IMR-90 (cell line): ENCODE results near the gene FAM43B. TPM values are rescaled to one million over a fixed set of nuclear protein-coding genes. Genes with fewer than 3 reads are reported as not detected.

Source experiments
- ATAC-seq: fragments of 200-7000 bp; cut with Tn5 transposase; 2 replicates; pipeline ENCODE4 v1.9.1; 2020; ENCODE audit warnings: low read depth, mild to moderate bottlenecking, moderate library complexity
- BruUV-seq: library from RNA; stranded (reverse); fragments of 400-500 nt; replicated peaks from 2 replicates; lab custom pipeline; 2021; lab: Mats Ljungman, UMichigan
- CTCF ChIA-PET: fragments of 300-600 bp; formaldehyde crosslinking; extraction: SDS; loops from one replicate; lab custom pipeline; 2021; ENCODE audit warnings: antibody characterized with exemption; lab: Yijun Ruan, JAX
- POLR2A ChIA-PET: fragments of 300-600 bp; sonication (Branson Sonifier 250); formaldehyde crosslinking; loops from one replicate; lab custom pipeline; 2022; ENCODE audit warnings: antibody characterized with exemption; ENCODE audit not compliant: unreplicated experiment; lab: Charles Lee
- DNase-seq: peaks from one replicate; pipeline ENCODE4 v3.0.0; 2013
- H2AFZ ChIP-seq: replicated peaks from 2 replicates; pipeline ENCODE3; 2013; ENCODE audit warnings: low read length, mild to moderate bottlenecking; ENCODE audit not compliant: poor library complexity
- H2AK5ac ChIP-seq: 2 replicates; pipeline ENCODE4 v1.6.1; 2013; ENCODE audit warnings: low read depth, low read length, inconsistent platforms
- H2AK9ac ChIP-seq: replicated peaks from 2 replicates; pipeline ENCODE3; 2013; ENCODE audit warnings: mild to moderate bottlenecking, low read depth, low read length, moderate library complexity; ENCODE audit not compliant: poor library complexity
- H2BK120ac ChIP-seq: 2 replicates; pipeline ENCODE4 v1.6.1; 2013; ENCODE audit warnings: low read depth, low read length, inconsistent platforms
- H2BK15ac ChIP-seq: 3 replicates; pipeline ENCODE4 v1.6.1; 2013; ENCODE audit warnings: low read depth, low read length, inconsistent platforms
- H2BK20ac ChIP-seq: 2 replicates; pipeline ENCODE4 v1.6.1; 2013; ENCODE audit warnings: low read depth, mild to moderate bottlenecking, inconsistent platforms, low read length, moderate library complexity
- H2BK5ac ChIP-seq: 2 replicates; pipeline ENCODE4 v1.6.1; 2013; ENCODE audit warnings: mild to moderate bottlenecking, low read depth, low read length, inconsistent platforms; ENCODE audit not compliant: poor library complexity, severe bottlenecking
- H3K14ac ChIP-seq: replicated peaks from 2 replicates; pipeline ENCODE4 v1.6.1; 2013; ENCODE audit warnings: low read depth, low read length, inconsistent platforms
- H3K18ac ChIP-seq: 2 replicates; pipeline ENCODE4 v1.6.1; 2013; ENCODE audit warnings: low read depth, low read length, control low read depth
- H3K23ac ChIP-seq: 2 replicates; pipeline ENCODE4 v1.6.1; 2013; ENCODE audit warnings: low read depth, low read length, inconsistent platforms
- H3K27ac ChIP-seq: 2 replicates; pipeline ENCODE4 v1.5.1; 2013; ENCODE audit warnings: mild to moderate bottlenecking, control low read depth, low read length; ENCODE audit not compliant: insufficient read depth
- H3K27me3 ChIP-seq: 2 replicates; pipeline ENCODE4 v1.6.1; 2013; ENCODE audit warnings: low read length; ENCODE audit not compliant: control insufficient read depth, insufficient read depth
- H3K36me3 ChIP-seq: 2 replicates; pipeline ENCODE4 v1.6.1; 2013; ENCODE audit warnings: low read length, mixed read lengths; ENCODE audit not compliant: control insufficient read depth, insufficient read depth
- H3K4ac ChIP-seq: 2 replicates; pipeline ENCODE4 v1.6.1; 2013; ENCODE audit warnings: low read depth, low read length, inconsistent platforms
- H3K4me1 ChIP-seq: 2 replicates; pipeline ENCODE4 v1.6.1; 2013; ENCODE audit warnings: low read length, mixed read lengths; ENCODE audit not compliant: control insufficient read depth, insufficient read depth
- H3K4me2 ChIP-seq: 2 replicates; pipeline ENCODE4 v1.6.1; 2013; ENCODE audit warnings: low read depth, mild to moderate bottlenecking, control low read depth, low read length, moderate library complexity
- H3K4me3 ChIP-seq: 2 replicates; pipeline ENCODE4 v1.5.1; 2013; ENCODE audit warnings: low read depth, mild to moderate bottlenecking, control low read depth, low read length, moderate library complexity; ENCODE audit not compliant: insufficient read depth
- H3K56ac ChIP-seq: 2 replicates; pipeline ENCODE4 v1.6.1; 2013; ENCODE audit warnings: low read length, inconsistent platforms; ENCODE audit not compliant: insufficient read depth; ENCODE audit errors: extremely low read depth
- H3K79me1 ChIP-seq, 2 experiments: 2 replicates each; pipeline ENCODE4 v1.6.1; 2013; ENCODE audit warnings: low read length in 2 of 2, inconsistent platforms in 1 of 2, low read depth in 1 of 2
- H3K9ac ChIP-seq: 2 replicates; pipeline ENCODE4 v1.6.1; 2013; ENCODE audit warnings: low read depth, low read length, control low read depth
- H3K9me1 ChIP-seq: 2 replicates; pipeline ENCODE4 v1.6.1; 2013; ENCODE audit warnings: low read length, inconsistent platforms; ENCODE audit not compliant: insufficient read depth
- H3K9me3 ChIP-seq: 2 replicates; pipeline ENCODE4 v1.6.1; 2013; ENCODE audit warnings: low read length; ENCODE audit not compliant: control insufficient read depth, insufficient read depth
- H4K20me1 ChIP-seq: 2 replicates; pipeline ENCODE4 v1.6.1; 2013; ENCODE audit warnings: low read length, inconsistent platforms; ENCODE audit not compliant: insufficient read depth
- H4K5ac ChIP-seq: 2 replicates; pipeline ENCODE4 v1.6.1; 2013; ENCODE audit warnings: mild to moderate bottlenecking, low read depth, low read length, control low read depth
- H4K8ac ChIP-seq, 2 experiments: 2 replicates each; pipeline ENCODE4 v1.6.1; 2013; ENCODE audit warnings: low read depth in 2 of 2, low read length in 2 of 2, control low read depth in 1 of 2, inconsistent platforms in 1 of 2
- H4K91ac ChIP-seq: 2 replicates; pipeline ENCODE4 v1.6.1; 2013; ENCODE audit warnings: low read depth, low read length, inconsistent platforms; ENCODE audit not compliant: insufficient read depth
- BHLHE40 ChIP-seq: fragments of 150-350 bp; IDR thresholded peaks from 2 replicates; pipeline ENCODE4 v1.6.1; 2016; ENCODE audit warnings: mild to moderate bottlenecking, low read depth, low read length
- CEBPB ChIP-seq: IDR thresholded peaks from 2 replicates; pipeline ENCODE4 v1.6.1; 2012; ENCODE audit warnings: low read depth, low read length, improper control_type of control experiment
- CHD1 ChIP-seq: IDR thresholded peaks from 2 replicates; pipeline ENCODE4 v1.6.1; 2012; ENCODE audit warnings: low read depth, low read length, improper control_type of control experiment
- ELK1 ChIP-seq: fragments of 150-350 bp; IDR thresholded peaks from 2 replicates; pipeline ENCODE4 v1.6.1; 2016; ENCODE audit warnings: low read depth, mild to moderate bottlenecking, low read length, moderate library complexity, borderline replicate concordance
- FOS ChIP-seq: fragments of 150-350 bp; IDR thresholded peaks from 2 replicates; pipeline ENCODE4 v1.6.1; 2016; ENCODE audit warnings: low read depth, low read length
- MAFK ChIP-seq: IDR thresholded peaks from 2 replicates; pipeline ENCODE4 v1.6.1; 2012; ENCODE audit warnings: low read depth, low read length, improper control_type of control experiment
- MAZ ChIP-seq: IDR thresholded peaks from 2 replicates; pipeline ENCODE4 v1.6.1; 2012; ENCODE audit warnings: low read depth, mild to moderate bottlenecking, low read length, improper control_type of control experiment, moderate library complexity, borderline replicate concordance
- MXI1 ChIP-seq: IDR thresholded peaks from 2 replicates; pipeline ENCODE4 v1.6.1; 2012; ENCODE audit warnings: low read depth, mild to moderate bottlenecking, low read length, moderate library complexity, borderline replicate concordance
- NFE2L2 ChIP-seq: fragments of 150-350 bp; IDR thresholded peaks from 2 replicates; pipeline ENCODE4 v1.6.1; 2016; ENCODE audit warnings: low read depth, mild to moderate bottlenecking, low read length
- POLR2A ChIP-seq: IDR thresholded peaks from 2 replicates; pipeline ENCODE4 v1.6.1; 2012; ENCODE audit warnings: mild to moderate bottlenecking, low read depth, low read length
- RAD21 ChIP-seq: IDR thresholded peaks from 2 replicates; pipeline ENCODE4 v1.6.1; 2012; ENCODE audit warnings: low read length, improper control_type of control experiment
- RCOR1 ChIP-seq: IDR thresholded peaks from 2 replicates; pipeline ENCODE4 v1.6.1; 2012; ENCODE audit warnings: mild to moderate bottlenecking, low read length, improper control_type of control experiment; ENCODE audit not compliant: insufficient replicate concordance
- RFX5 ChIP-seq: IDR thresholded peaks from 2 replicates; pipeline ENCODE4 v1.8.0; 2012; ENCODE audit warnings: low read depth, mild to moderate bottlenecking, low read length, moderate library complexity
- SMC3 ChIP-seq: fragments of 150-350 bp; IDR thresholded peaks from 2 replicates; pipeline ENCODE4 v1.6.1; 2016; ENCODE audit warnings: low read depth, mild to moderate bottlenecking, antibody characterized with exemption, low read length, moderate library complexity
- WGBS, 2 experiments: methylation state at CpG; one replicate each; pipeline versions ENCODE4 v1.1.5 to v1.1.7; 2013; ENCODE audit warnings: missing lambda C conversion rate in 2 of 2; ENCODE audit not compliant: insufficient read length in 1 of 2; ENCODE audit errors: extremely low coverage in 2 of 2; 5-methylcytosine and 5-hydroxymethylcytosine counted together
- dilution Hi-C: fragments of 300-500 bp; cut with HindIII; formaldehyde crosslinking; loops from one replicate; pipeline ENCODE4 v1.14.3; 2018; ENCODE audit warnings: low sequenced_read_pairs; ENCODE audit not compliant: unreplicated experiment
- in situ Hi-C: fragments of 300-500 bp; cut with MboI; formaldehyde crosslinking; loops from 3 replicates; pipeline ENCODE4 v1.14.3; 2019; ENCODE audit warnings: low sequenced_read_pairs, inconsistent platforms, mixed read lengths
- intact Hi-C: fragments of 100-400 bp; cut with micrococcal nuclease; formaldehyde crosslinking; loops from 2 replicates; pipeline ENCODE4 v1.10.0; 2022
- polyA plus RNA-seq, 3 experiments: library from polyadenylated mRNA; depleted of rRNA; stranded (reverse); fragments of >200 nt; gene quantifications; 2 replicates each; pipeline ENCODE4 v1.2.3, GENCODE V29; 2012; ENCODE audit warnings: low replicate concordance in 1 of 3
- total RNA-seq: library from RNA; depleted of rRNA; stranded (reverse); fragments of >200 nt; gene quantifications from 2 replicates; pipeline ENCODE4 v1.2.3, GENCODE V29; 2012
- TF ChIP-seq, protein P1 (sequence below): conservative IDR thresholded peaks from 2 replicates; pipeline ENCODE4 v1.5.1; 2012; ENCODE audit warnings: mild to moderate bottlenecking, low read depth, low read length, improper control_type of control experiment
- TF ChIP-seq, protein P2 (sequence below): fragments of 150-350 bp; IDR thresholded peaks from 2 replicates; pipeline ENCODE4 v1.6.1; 2017; ENCODE audit warnings: mild to moderate bottlenecking, antibody characterized with exemption, low read length, low read depth

FAM43B gene
- total and polyA plus RNA-seq, 2 of the 4 experiments (the other 2 are of a cell fraction): 0.05 TPM; not detected in 1

DNA sequence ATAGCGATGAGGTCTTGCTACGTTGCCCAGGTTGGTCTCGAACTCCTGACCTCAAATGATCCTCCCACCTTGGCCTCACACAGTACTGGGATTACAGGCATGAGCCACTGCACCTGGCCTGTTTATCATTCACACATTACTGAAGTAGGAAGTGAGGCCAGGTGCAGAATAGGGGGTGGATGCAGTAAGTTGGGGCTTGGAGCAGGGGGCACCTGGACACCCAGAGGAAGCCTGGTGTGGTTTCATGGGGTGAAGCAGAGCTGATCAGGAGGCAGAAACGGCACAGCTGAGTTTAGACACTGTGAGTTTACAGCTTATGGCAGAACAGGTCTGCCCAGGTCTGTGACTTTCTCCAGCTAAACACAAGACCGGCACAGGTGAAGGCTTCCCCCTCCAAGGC is 41.4 kb downstream of the FAM43B start:
- Histone ChIP-seq H2BK5ac (no peak overlapping the region), H4K20me1 (no peaks in the 10 kb centered on the region), H3K23ac (no peak overlapping the region), H4K8ac (no peak overlapping the region), H4K5ac (no peak overlapping the region), H3K79me1 (no peaks in the 10 kb centered on the region), H2AFZ (no peak overlapping the region), H3K18ac (no peak overlapping the region), H3K9ac (no peak overlapping the region), H4K91ac (no peak overlapping the region), H3K27me3 (peaks cover 8% of the 10 kb centered on the region; the same call in 1 of the 2 replicates), H2AK9ac (no peak overlapping the region), H2BK120ac (no peak overlapping the region), H2BK20ac (no peak overlapping the region), H2AK5ac (no peak overlapping the region), H3K4me2 (no peak overlapping the region), H3K9me3 (no peaks in the 10 kb centered on the region), H2BK15ac (no peak overlapping the region), H3K56ac (no peak overlapping the region), H3K36me3 (no peaks in the 10 kb centered on the region), H3K4me1 (peaks cover 16% of the 10 kb centered on the region), H3K14ac (no peak overlapping the region), H3K4ac (no peak overlapping the region), H3K4me3 (no peak overlapping the region), H3K27ac (no peak overlapping the region), H3K9me1 (0 out of 2 replicates have a peak, but pooled peaks cover 3% of the 10 kb centered on the region)
- ATAC-seq: no peak
- WGBS, 2 experiments: 80% methylated on average over 1 of the region's 5 CpGs; no CpG with 5 or more reads in 1 of the 2 experiments
- intact Hi-C loops: no loop called here
- no peak for TF ChIP-seq FOS
- TF ChIP-seq RFX5: no peak
- no peak for TF ChIP-seq RAD21
- TF ChIP-seq SMC3: no peak
- no peak for TF ChIP-seq CHD1
- no peak for TF ChIP-seq CEBPB
- no peak for TF ChIP-seq POLR2A
- no peak for TF ChIP-seq NFE2L2
- TF ChIP-seq, protein P1, sequence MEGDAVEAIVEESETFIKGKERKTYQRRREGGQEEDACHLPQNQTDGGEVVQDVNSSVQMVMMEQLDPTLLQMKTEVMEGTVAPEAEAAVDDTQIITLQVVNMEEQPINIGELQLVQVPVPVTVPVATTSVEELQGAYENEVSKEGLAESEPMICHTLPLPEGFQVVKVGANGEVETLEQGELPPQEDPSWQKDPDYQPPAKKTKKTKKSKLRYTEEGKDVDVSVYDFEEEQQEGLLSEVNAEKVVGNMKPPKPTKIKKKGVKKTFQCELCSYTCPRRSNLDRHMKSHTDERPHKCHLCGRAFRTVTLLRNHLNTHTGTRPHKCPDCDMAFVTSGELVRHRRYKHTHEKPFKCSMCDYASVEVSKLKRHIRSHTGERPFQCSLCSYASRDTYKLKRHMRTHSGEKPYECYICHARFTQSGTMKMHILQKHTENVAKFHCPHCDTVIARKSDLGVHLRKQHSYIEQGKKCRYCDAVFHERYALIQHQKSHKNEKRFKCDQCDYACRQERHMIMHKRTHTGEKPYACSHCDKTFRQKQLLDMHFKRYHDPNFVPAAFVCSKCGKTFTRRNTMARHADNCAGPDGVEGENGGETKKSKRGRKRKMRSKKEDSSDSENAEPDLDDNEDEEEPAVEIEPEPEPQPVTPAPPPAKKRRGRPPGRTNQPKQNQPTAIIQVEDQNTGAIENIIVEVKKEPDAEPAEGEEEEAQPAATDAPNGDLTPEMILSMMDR: no peak
- TF ChIP-seq BHLHE40: no peak
- TF ChIP-seq MAZ: no peak
- TF ChIP-seq MXI1: no peak
- TF ChIP-seq MAFK: no peak
- TF ChIP-seq ELK1: no peak
- TF ChIP-seq RCOR1: no peak
- TF ChIP-seq, protein P2, sequence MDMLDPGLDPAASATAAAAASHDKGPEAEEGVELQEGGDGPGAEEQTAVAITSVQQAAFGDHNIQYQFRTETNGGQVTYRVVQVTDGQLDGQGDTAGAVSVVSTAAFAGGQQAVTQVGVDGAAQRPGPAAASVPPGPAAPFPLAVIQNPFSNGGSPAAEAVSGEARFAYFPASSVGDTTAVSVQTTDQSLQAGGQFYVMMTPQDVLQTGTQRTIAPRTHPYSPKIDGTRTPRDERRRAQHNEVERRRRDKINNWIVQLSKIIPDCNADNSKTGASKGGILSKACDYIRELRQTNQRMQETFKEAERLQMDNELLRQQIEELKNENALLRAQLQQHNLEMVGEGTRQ: no peak
- POLR2A ChIA-PET: no interaction called here
- BruUV-seq: no TSS peak
- dilution Hi-C loops: no loop called here
- DNase-seq: no peak
- in situ Hi-C loops: no loop called here
- CTCF ChIA-PET: no interaction called here
